DMS153 (cell line): ENCODE results near the gene ZNF516.

Experiments
- DNase-seq: peaks from one replicate; lab custom pipeline; 2025; lab: John Stamatoyannopoulos, UW

Gene ZNF516

GRCh38 chr18:76421685-76422078 lies 73.4 kb downstream of the ZNF516 start:
- DNase-seq, result no peak

GRCh38 chr18:76420898-76421684 lies 74.0 kb downstream of the ZNF516 start:
- DNase-seq, result no peak

GRCh38 chr18:76419811-76420210 lies 75.2 kb downstream of the ZNF516 start:
- no peak for DNase-seq

- DNase-seq, result no peak
Measured at GRCh38 chr18:76416911-76417310, 78.1 kb downstream of the ZNF516 start.

- DNase-seq, result no peak
Measured at GRCh38 chr18:76414936-76415621, 80.0 kb downstream of the ZNF516 start.

GRCh38 chr18:76412818-76413565 lies 82.0 kb downstream of the ZNF516 start:
- DNase-seq, result no peak

- no peak for DNase-seq
Measured at GRCh38 chr18:76412010-76412817, 82.8 kb downstream of the ZNF516 start.

GRCh38 chr18:76410660-76411417 lies 84.2 kb downstream of the ZNF516 start:
- DNase-seq, result no peak

GRCh38 chr18:76410033-76410432 lies 85.0 kb downstream of the ZNF516 start:
- DNase-seq, result no peak

- DNase-seq, result no peak
Measured at GRCh38 chr18:76408480-76409067, 86.5 kb downstream of the ZNF516 start.

- DNase-seq, result no peak
Measured at GRCh38 chr18:76407681-76408080, 87.4 kb downstream of the ZNF516 start.

- DNase-seq, result no peak
Measured at GRCh38 chr18:76406791-76407190, 88.3 kb downstream of the ZNF516 start.

- no peak for DNase-seq
Measured at GRCh38 chr18:76405681-76406356, 89.2 kb downstream of the ZNF516 start.

GRCh38 chr18:76405280-76405679 lies 89.8 kb downstream of the ZNF516 start:
- no peak for DNase-seq

- no peak for DNase-seq
Measured at GRCh38 chr18:76404345-76404831, 90.7 kb downstream of the ZNF516 start.

GRCh38 chr18:76402026-76402990 lies 92.7 kb downstream of the ZNF516 start:
- DNase-seq, result no peak

- DNase-seq, result no peak
Measured at GRCh38 chr18:76401498-76401897, 93.5 kb downstream of the ZNF516 start.

GRCh38 chr18:76399613-76400391 lies 95.2 kb downstream of the ZNF516 start:
- DNase-seq, result no peak
